Brain microvascular endothelial cell (primary cell): Measurements from ENCODE around the gene PRKG1.

Experiments
- DNase-seq: peaks from one replicate; pipeline ENCODE4 v3.0.0-alpha.2; 2020
- H3K27ac ChIP-seq: fragments of 250-450 bp; sonication (Bioruptor Pico); 2 replicates; pipeline ENCODE4 v1.5.1; 2020; ENCODE audit warnings: mild to moderate bottlenecking, moderate library complexity
- H3K27me3 ChIP-seq: fragments of 250-450 bp; sonication (Bioruptor Pico); replicated peaks from 2 replicates; pipeline ENCODE4 v1.5.1; 2020; ENCODE audit warnings: mild to moderate bottlenecking
- H3K36me3 ChIP-seq: fragments of 250-450 bp; sonication (Bioruptor Pico); replicated peaks from 2 replicates; pipeline ENCODE4 v1.5.1; 2020; ENCODE audit warnings: mild to moderate bottlenecking
- H3K4me3 ChIP-seq: 2 replicates; pipeline ENCODE4 v1.5.1; 2011; ENCODE audit warnings: low read depth, mild to moderate bottlenecking, control low read depth, low read length, moderate library complexity
- in situ Hi-C: cut with HindIII; loops from 2 replicates; pipeline ENCODE4 v1.10.0; 2017; ENCODE audit warnings: low sequenced_read_pairs, low pct_ligation_motif_present
- TF ChIP-seq, protein P1 (sequence below): IDR thresholded peaks from 2 replicates; pipeline ENCODE4 v1.5.1; 2011; ENCODE audit warnings: low read depth, mild to moderate bottlenecking, moderate library complexity, low read length, control low read depth, inconsistent platforms; ENCODE audit errors: missing control alignments

PRKG1 gene

DNA sequence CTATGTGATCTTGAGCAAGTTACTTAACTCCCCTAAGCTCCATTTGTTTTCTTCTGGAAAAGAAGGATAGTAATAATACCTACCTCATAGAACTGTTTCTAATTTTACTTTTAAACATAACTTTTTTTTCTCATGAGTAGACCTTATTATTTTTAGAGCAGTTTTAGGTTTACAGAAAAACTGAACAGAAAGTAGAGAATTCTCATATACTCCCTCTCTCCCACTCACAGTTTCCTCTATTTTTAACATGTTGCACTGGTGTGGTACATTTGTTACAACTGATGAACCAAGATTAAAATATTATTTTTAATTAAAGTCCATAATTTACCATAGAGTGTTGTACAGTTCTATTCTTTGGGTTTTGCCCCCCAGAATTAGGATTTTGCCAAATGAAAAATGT, 846.4 kb downstream of the PRKG1 start:
- no peaks in the 10 kb centered on the region for H3K27me3 ChIP-seq
- DNase-seq: no peak
- in situ Hi-C loops: no loop called here
- H3K36me3 ChIP-seq: no peaks in the 10 kb centered on the region
- TF ChIP-seq, protein P1, sequence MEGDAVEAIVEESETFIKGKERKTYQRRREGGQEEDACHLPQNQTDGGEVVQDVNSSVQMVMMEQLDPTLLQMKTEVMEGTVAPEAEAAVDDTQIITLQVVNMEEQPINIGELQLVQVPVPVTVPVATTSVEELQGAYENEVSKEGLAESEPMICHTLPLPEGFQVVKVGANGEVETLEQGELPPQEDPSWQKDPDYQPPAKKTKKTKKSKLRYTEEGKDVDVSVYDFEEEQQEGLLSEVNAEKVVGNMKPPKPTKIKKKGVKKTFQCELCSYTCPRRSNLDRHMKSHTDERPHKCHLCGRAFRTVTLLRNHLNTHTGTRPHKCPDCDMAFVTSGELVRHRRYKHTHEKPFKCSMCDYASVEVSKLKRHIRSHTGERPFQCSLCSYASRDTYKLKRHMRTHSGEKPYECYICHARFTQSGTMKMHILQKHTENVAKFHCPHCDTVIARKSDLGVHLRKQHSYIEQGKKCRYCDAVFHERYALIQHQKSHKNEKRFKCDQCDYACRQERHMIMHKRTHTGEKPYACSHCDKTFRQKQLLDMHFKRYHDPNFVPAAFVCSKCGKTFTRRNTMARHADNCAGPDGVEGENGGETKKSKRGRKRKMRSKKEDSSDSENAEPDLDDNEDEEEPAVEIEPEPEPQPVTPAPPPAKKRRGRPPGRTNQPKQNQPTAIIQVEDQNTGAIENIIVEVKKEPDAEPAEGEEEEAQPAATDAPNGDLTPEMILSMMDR: no peak
- H3K4me3 ChIP-seq: no peak overlapping the region
- H3K27ac ChIP-seq: no peak overlapping the region

- TF ChIP-seq, protein P1: no peak
Observed at GRCh38 chr10:51924359-51924758, 850.1 kb downstream of the PRKG1 start.

DNA sequence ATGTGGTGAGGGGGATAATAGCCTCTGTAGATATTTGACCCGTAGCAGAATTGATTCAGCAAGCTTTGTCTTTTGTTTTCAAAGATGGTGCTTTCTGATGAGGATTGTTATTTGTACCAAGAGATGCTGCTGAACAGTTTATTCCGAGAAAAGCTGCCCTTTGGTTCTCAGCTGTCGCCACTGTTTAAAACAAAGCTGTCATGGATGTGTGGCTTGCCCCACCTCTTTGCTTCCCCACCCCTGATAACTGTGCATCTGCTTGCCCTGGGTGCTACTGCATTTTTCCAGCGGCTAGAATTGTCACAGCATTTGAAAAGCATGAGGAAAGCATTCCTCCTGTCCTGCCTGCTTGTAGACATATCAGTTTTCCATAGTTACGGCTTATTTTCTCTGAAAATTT, 852.0 kb downstream of the PRKG1 start:
- H3K36me3 ChIP-seq: no peaks in the 10 kb centered on the region
- TF ChIP-seq, protein P1: no peak
- no peak overlapping the region for H3K27ac ChIP-seq
- no peak for DNase-seq
- no peaks in the 10 kb centered on the region for H3K27me3 ChIP-seq
- no peak overlapping the region for H3K4me3 ChIP-seq
- in situ Hi-C loops: no loop called here

More at GRCh38 chr10:51924359-51924758, 850.1 kb downstream of the PRKG1 start:
- Histone ChIP-seq H3K4me3 (no peak overlapping the region), H3K27ac (no peak overlapping the region), H3K36me3 (no peaks in the 10 kb centered on the region), H3K27me3 (no peaks in the 10 kb centered on the region)
- in situ Hi-C loops: no loop called here
- DNase-seq: no peak

DNA sequence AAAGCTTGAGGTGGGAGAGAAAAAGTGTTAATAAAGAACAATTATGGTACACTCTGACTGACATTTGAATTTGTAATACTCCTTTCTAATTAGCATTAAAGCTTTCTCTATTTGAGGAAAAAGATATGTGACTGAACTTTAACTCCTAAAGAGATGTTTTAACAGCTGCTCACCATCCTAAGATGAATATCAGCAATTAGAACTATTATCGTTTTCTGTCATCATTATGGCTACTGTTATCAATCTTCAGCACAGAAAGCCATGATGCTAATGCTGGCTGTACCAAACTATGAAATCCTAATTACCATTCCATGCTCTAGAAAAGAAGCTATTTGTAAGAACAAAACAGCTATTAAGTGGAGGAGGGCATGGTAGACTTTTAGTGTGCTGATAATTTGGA, 853.9 kb downstream of the PRKG1 start:
- no peak for DNase-seq
- in situ Hi-C loops: no loop called here
- Histone ChIP-seq H3K27me3 (no peaks in the 10 kb centered on the region), H3K4me3 (no peak overlapping the region), H3K36me3 (no peaks in the 10 kb centered on the region), H3K27ac (no peak overlapping the region)
- TF ChIP-seq, protein P1: no peak

DNA sequence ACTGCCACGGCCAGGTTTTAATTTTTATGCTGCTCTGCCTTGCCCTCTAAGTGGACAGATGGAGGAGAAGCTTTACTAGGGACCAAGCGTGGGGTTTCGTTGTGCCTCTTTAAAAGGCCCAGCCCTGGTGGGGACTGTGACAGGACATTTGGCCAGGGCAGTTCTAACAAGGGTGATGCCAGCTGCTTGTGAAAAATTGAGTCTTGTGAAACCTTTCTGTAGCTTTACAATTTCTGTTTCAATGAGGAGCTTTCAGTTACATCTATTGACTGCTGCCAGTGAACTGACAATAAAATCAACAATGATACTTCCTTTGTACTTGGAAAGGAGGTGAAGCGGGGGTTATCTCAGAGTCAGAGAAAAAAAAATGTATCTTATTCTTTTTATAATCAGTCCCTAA, 858.2 kb downstream of the PRKG1 start:
- Histone ChIP-seq H3K36me3 (no peaks in the 10 kb centered on the region), H3K27ac (no peak overlapping the region), H3K27me3 (no peaks in the 10 kb centered on the region), H3K4me3 (no peak overlapping the region)
- DNase-seq: no peak
- TF ChIP-seq, protein P1: no peak
- in situ Hi-C loops: no loop called here

GRCh38 chr10:51934373-51934772, 860.1 kb downstream of the PRKG1 start:
- TF ChIP-seq, protein P1: no peak
- in situ Hi-C loops: no loop called here
- Histone ChIP-seq H3K36me3 (no peaks in the 10 kb centered on the region), H3K27ac (no peak overlapping the region), H3K4me3 (no peak overlapping the region), H3K27me3 (no peaks in the 10 kb centered on the region)
- no peak for DNase-seq
